Aorta (tissue), 5 donors: ENCODE data around the gene KPNB1. TPM values are rescaled to one million over a fixed set of nuclear protein-coding genes. Genes with fewer than 3 reads are reported as not detected.
A peak's percentile ranks its signal among the peaks of the same experiment; 100 is the strongest.

Experiments used
- ATAC-seq: fragments of 200-7000 bp; cut with Tn5 transposase; one replicate; pipeline ENCODE4 v1.9.1; 2022; ENCODE audit warnings: moderate library complexity; ENCODE audit not compliant: low FRiP score
- DNase-seq, 2 donors: peaks; one replicate each; pipeline ENCODE4 v3.0.0-alpha.2; 2020
- H3K27ac ChIP-seq, 2 donors: one replicate each; pipeline ENCODE4 v1.5.1; 2013; ENCODE audit warnings: low read length in 2 of 2, mild to moderate bottlenecking in 2 of 2, moderate library complexity in 2 of 2, control low read depth in 1 of 2, inconsistent platforms in 1 of 2, low read depth in 1 of 2
- H3K27me3 ChIP-seq, 2 donors: one replicate each; pipeline ENCODE4 v1.6.1; 2013; ENCODE audit warnings: control low read depth in 1 of 2, low read length in 1 of 2, mild to moderate bottlenecking in 1 of 2, moderate library complexity in 1 of 2; ENCODE audit not compliant: insufficient read depth in 2 of 2, control insufficient read depth in 1 of 2
- H3K36me3 ChIP-seq, 2 donors: one replicate each; pipeline ENCODE4 v1.6.1; 2013; ENCODE audit warnings: control low read depth in 1 of 2, low read length in 1 of 2, mild to moderate bottlenecking in 1 of 2; ENCODE audit not compliant: insufficient read depth in 2 of 2, control insufficient read depth in 1 of 2
- H3K4me1 ChIP-seq, 2 donors: one replicate each; pipeline ENCODE4 v1.6.1; 2013; ENCODE audit warnings: low read length in 2 of 2, control low read depth in 1 of 2, mild to moderate bottlenecking in 1 of 2, moderate library complexity in 1 of 2; ENCODE audit not compliant: insufficient read depth in 2 of 2, control insufficient read depth in 1 of 2
- H3K4me3 ChIP-seq, 2 donors: one replicate each; pipeline ENCODE4 v1.5.1; 2013; ENCODE audit warnings: low read length in 2 of 2, control low read depth in 1 of 2, mild to moderate bottlenecking in 1 of 2
- H3K9me3 ChIP-seq: one replicate; pipeline ENCODE4 v1.6.1; 2013; ENCODE audit warnings: mild to moderate bottlenecking, low read length; ENCODE audit not compliant: control insufficient read depth
- WGBS, 2 donors: extraction: QIAGEN DNeasy Blood & Tissue Kit; methylation state at CpG; one replicate each; pipeline ENCODE4 v1.1.7; 2013; 5-methylcytosine and 5-hydroxymethylcytosine counted together
- intact Hi-C, 2 donors: fragments of 100-400 bp; cut with DNase I; formaldehyde crosslinking; loops; one replicate each; pipeline versions ENCODE4 v1.14.2 to v1.15.0; 2022
- polyA plus RNA-seq, 2 donors: library from polyadenylated mRNA; stranded (reverse); fragments of 200-250 nt; gene quantifications; one replicate each; pipeline ENCODE4 v1.2.3, GENCODE V29; 2013
- total RNA-seq, 2 donors: library from RNA; stranded (reverse); fragmentation: NEBNext Ultra II Directional; extraction: Animal tissue kit (Norgen Biotek cat#: 25700); gene quantifications; one replicate each; pipeline ENCODE4 v1.2.1, GENCODE V29; 2021
- donor health status: healthy with polysubstance abuse.
- donor health status: Bipolar disorder and iron deficiency.
- donor health status: DM: no; HTN: no; CAD: no.
- donor health status: DM: no; HTN: no; CAD: no.
- donor health status: DM: yes; HTN: yes; CAD: no.

The KPNB1 gene
- total and polyA plus RNA-seq, 4 donors, result 39.4 to 202 (median 115) TPM

GRCh38 chr17:47663912-47664623, 14.3 kb downstream of the KPNB1 start:
- 41 to 43% methylated on average over 6 of the region's 6 CpGs for WGBS, 2 donors
- Histone ChIP-seq H3K9me3 (no peaks in the 10 kb centered on the region), H3K36me3 (peaks cover 11 to 12% of the 10 kb centered on the region in 2 donors), H3K4me3 (no peak overlapping the region), H3K4me1 (no peaks in the 10 kb centered on the region), H3K27me3 (no peaks in the 10 kb centered on the region), H3K27ac (no peak overlapping the region)
- no peak for DNase-seq
- intact Hi-C loops, result no loop called here
- peak; percentile 76 for ATAC-seq

GRCh38 chr17:47664624-47664941, 14.9 kb downstream of the KPNB1 start:
- H3K36me3 ChIP-seq, result peaks cover 12 to 15% of the 10 kb centered on the region in 2 donors
- ATAC-seq, result no peak
- intact Hi-C loops, result no loop called here

GRCh38 chr17:47665655-47666054, 15.9 kb downstream of the KPNB1 start:
- Histone ChIP-seq H3K4me1 (no peaks in the 10 kb centered on the region), H3K36me3 (peaks cover 16 to 17% of the 10 kb centered on the region in 2 donors), H3K9me3 (no peaks in the 10 kb centered on the region), H3K4me3 (no peak overlapping the region), H3K27me3 (no peaks in the 10 kb centered on the region), H3K27ac (no peak overlapping the region)
- no peak for DNase-seq
- intact Hi-C loops, result no loop called here
- no peak for ATAC-seq
- 78 to 79% methylated on average over 3 of the region's 3 CpGs for WGBS, 2 donors

More at GRCh38 chr17:47664624-47664941, 14.9 kb downstream of the KPNB1 start:
- Histone ChIP-seq H3K4me1 (no peaks in the 10 kb centered on the region), H3K4me3 (no peak overlapping the region), H3K27ac (no peak overlapping the region), H3K27me3 (no peaks in the 10 kb centered on the region), H3K9me3 (no peaks in the 10 kb centered on the region)
- no peak for DNase-seq

GRCh38 chr17:47669081-47669480, 19.4 kb downstream of the KPNB1 start:
- no peak overlapping the region for H3K27ac ChIP-seq
- intact Hi-C loops, result no loop called here
- peaks cover 17% of the 10 kb centered on the region in 2 donors for H3K36me3 ChIP-seq
- ATAC-seq (no peak), DNase-seq (no peak)
- H3K9me3 ChIP-seq, result no peaks in the 10 kb centered on the region
- WGBS, 2 donors, result 87 to 88% methylated on average over 4 of the region's 4 CpGs
- H3K27me3 ChIP-seq, result no peaks in the 10 kb centered on the region
- no peaks in the 10 kb centered on the region for H3K4me1 ChIP-seq
- no peak overlapping the region for H3K4me3 ChIP-seq

- Histone ChIP-seq H3K4me3 (no peak overlapping the region), H3K4me1 (no peaks in the 10 kb centered on the region), H3K27ac (no peak overlapping the region), H3K9me3 (no peaks in the 10 kb centered on the region), H3K27me3 (no peaks in the 10 kb centered on the region), H3K36me3 (peaks cover 14 to 15% of the 10 kb centered on the region in 2 donors)
- intact Hi-C loops, result no loop called here
- WGBS, 2 donors, result 10 to 19% methylated on average over 1 of the region's 1 CpG
- ATAC-seq, result no peak
- no peak for DNase-seq
These were observed 20.3 kb downstream of the KPNB1 start for GRCh38 chr17:47670064-47670463.

GRCh38 chr17:47674499-47674898, 24.8 kb downstream of the KPNB1 start:
- WGBS, 2 donors, result 85 to 89% methylated on average over 4 of the region's 4 CpGs
- H3K27me3 ChIP-seq, result no peaks in the 10 kb centered on the region
- no peak for DNase-seq
- peaks cover 13 to 15% of the 10 kb centered on the region in 2 donors for H3K36me3 ChIP-seq
- ATAC-seq, result no peak
- no peaks in the 10 kb centered on the region for H3K4me1 ChIP-seq
- no peak overlapping the region for H3K4me3 ChIP-seq
- no peaks in the 10 kb centered on the region for H3K9me3 ChIP-seq
- H3K27ac ChIP-seq, result no peak overlapping the region
- intact Hi-C loops, result no loop called here

GRCh38 chr17:47675380-47676198, 25.9 kb downstream of the KPNB1 start:
- no peaks in the 10 kb centered on the region for H3K4me1 ChIP-seq
- DNase-seq (no peak), ATAC-seq (no peak)
- intact Hi-C loops, result no loop called here
- no peaks in the 10 kb centered on the region for H3K9me3 ChIP-seq
- peaks cover 13 to 17% of the 10 kb centered on the region in 2 donors for H3K36me3 ChIP-seq
- H3K27ac ChIP-seq, result no peak overlapping the region
- no peaks in the 10 kb centered on the region for H3K27me3 ChIP-seq
- WGBS, 2 donors, result 89 to 94% methylated on average over 2 of the region's 2 CpGs
- no peak overlapping the region for H3K4me3 ChIP-seq

- no peaks in the 10 kb centered on the region for H3K9me3 ChIP-seq
- intact Hi-C loops, result no loop called here
- H3K4me3 ChIP-seq, result no peak overlapping the region
- 87 to 92% methylated on average over 4 of the region's 4 CpGs for WGBS, 2 donors
- H3K36me3 ChIP-seq, result peaks cover 13 to 18% of the 10 kb centered on the region in 2 donors
- H3K4me1 ChIP-seq, result no peaks in the 10 kb centered on the region
- no peak for ATAC-seq
- no peak overlapping the region for H3K27ac ChIP-seq
- H3K27me3 ChIP-seq, result no peaks in the 10 kb centered on the region
- no peak for DNase-seq
These were observed 26.4 kb downstream of the KPNB1 start for GRCh38 chr17:47676199-47676472.
